Measurements from ENCODE around the gene MLN. TPM values are rescaled to one million over a fixed set of nuclear protein-coding genes. Genes with fewer than 3 reads are reported as not detected.

Gene MLN
- total and polyA plus RNA-seq, 2 of the 4 experiments (the other 2 are of a cell fraction) = not detected

DNA sequence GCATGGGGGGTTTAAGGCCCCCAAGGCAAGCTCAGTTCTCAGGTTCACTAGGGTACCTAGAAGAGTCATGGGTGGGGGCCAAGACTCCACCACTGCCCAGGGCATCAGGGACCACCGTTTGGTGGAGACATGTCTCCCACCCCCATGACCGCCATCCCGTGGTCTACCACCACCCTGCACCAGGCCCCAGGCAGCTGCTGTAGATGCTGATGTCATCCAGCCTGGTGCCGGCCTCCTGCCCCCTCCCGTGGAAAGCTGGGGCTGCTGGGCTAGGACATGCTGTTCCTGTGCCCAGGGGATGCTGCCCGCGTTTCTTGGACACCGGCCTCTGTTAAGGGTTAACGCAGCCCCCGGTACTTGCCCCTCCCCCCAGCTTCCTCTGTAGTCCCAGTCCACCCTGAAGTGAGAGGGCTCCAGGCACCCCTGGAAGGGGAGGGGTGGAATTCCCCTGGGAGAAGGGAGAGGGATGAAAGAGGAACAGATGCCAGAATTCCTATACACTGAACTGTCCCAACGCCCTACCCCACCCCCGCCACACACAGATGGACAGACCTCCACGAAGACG is 57.7 kb downstream of the MLN start:
- peak; percentile 74 for ATAC-seq (ENCODE audit: low read depth)
- POLR2A ChIA-PET (ENCODE audit: unreplicated experiment) = no interaction called here

More for the DNA sequence above, 57.7 kb downstream of the MLN start:
- Histone ChIP-seq H4K20me1 (ENCODE audit: insufficient read depth, low read length) (peaks cover 3% of the 10 kb centered on the region; the same call in 1 of the 2 replicates), H2BK120ac (ENCODE audit: low read depth, low read length) (peak overlapping the region; percentile 96), H3K27me3 (ENCODE audit: control insufficient read depth, insufficient read depth, low read length) (peaks cover 6% of the 10 kb centered on the region; the same call in 1 of the 2 replicates), H4K8ac (ENCODE audit: low read depth in 2 of 2, low read length in 2 of 2) (peak overlapping the region; percentile 77 to 96; a peak in 3 of 4 replicates), H2BK20ac (ENCODE audit: low read depth, low read length) (peak overlapping the region; percentile 87), H3K9me3 (ENCODE audit: control insufficient read depth, insufficient read depth, low read length) (no peaks in the 10 kb centered on the region), H3K4me2 (ENCODE audit: low read depth, low read length) (peak overlapping the region; percentile 50), H2AK9ac (replicated peaks; ENCODE audit: low read depth, low read length, poor library complexity) (peak overlapping the region; percentile 92), H3K18ac (ENCODE audit: low read depth, low read length) (peak overlapping the region; percentile 76), H3K27ac (ENCODE audit: insufficient read depth, low read length) (peak overlapping the region; percentile 30), H3K36me3 (ENCODE audit: control insufficient read depth, insufficient read depth, low read length) (no peaks in the 10 kb centered on the region), H2AFZ (replicated peaks; ENCODE audit: low read length, poor library complexity) (peak overlapping the region; percentile 86), H3K14ac (replicated peaks; ENCODE audit: low read depth, low read length) (peak overlapping the region; percentile 94), H4K5ac (ENCODE audit: low read depth, low read length) (peak overlapping the region; percentile 46), H3K23ac (ENCODE audit: low read depth, low read length) (peak overlapping the region; percentile 74), H2BK5ac (ENCODE audit: low read depth, low read length, poor library complexity, severe bottlenecking) (peak overlapping the region; percentile 65), H2BK15ac (ENCODE audit: low read depth, low read length) (peak overlapping the region; percentile 95; the same call in 2 of the 3 replicates), H3K4me3 (ENCODE audit: insufficient read depth, low read depth, low read length) (no peak overlapping the region), H3K4me1 (ENCODE audit: control insufficient read depth, insufficient read depth, low read length) (peaks cover 29% of the 10 kb centered on the region), H2AK5ac (ENCODE audit: low read depth, low read length) (peak overlapping the region; percentile 88), H3K56ac (ENCODE audit: extremely low read depth, insufficient read depth, low read length) (no peak overlapping the region), H3K4ac (ENCODE audit: low read depth, low read length) (peak overlapping the region; percentile 92), H4K91ac (ENCODE audit: insufficient read depth, low read depth, low read length) (peak overlapping the region; percentile 91), H3K9ac (ENCODE audit: low read depth, low read length) (no peak overlapping the region; the same call in none of the 2 replicates), H3K79me1 (ENCODE audit: low read depth in 1 of 2, low read length in 2 of 2) (no peaks in the 10 kb centered on the region; a peak in 1 of 4 replicates), H3K9me1 (ENCODE audit: insufficient read depth, low read length) (peaks cover 10% of the 10 kb centered on the region)
- peak; percentile 61 for DNase-seq
- in situ Hi-C loops (cut with MboI; ENCODE audit: low sequenced_read_pairs) (no loop called here), intact Hi-C loops (cut with micrococcal nuclease) (no loop called here), dilution Hi-C loops (cut with HindIII; ENCODE audit: low sequenced_read_pairs, unreplicated experiment) (no loop called here)
- CTCF ChIA-PET = interaction anchor here (0.7 to 5.0 kb wide), 5 partner anchors 15 to 409 kb away, joined by 3 to 29 read pairs (median 10); no protein-coding TSS in a partner anchor
- WGBS, 2 experiments (ENCODE audit: extremely low coverage in 2 of 2, insufficient read length in 1 of 2) = 14% methylated on average over 5 of the region's 14 CpGs; no CpG with 5 or more reads in 1 of the 2 experiments
- BruUV-seq (replicated peaks) = no TSS peak
- TF ChIP-seq NFE2L2 (IDR thresholded peaks at IDR 0.05; ENCODE audit: low read depth, low read length) (peak; percentile 21; the same call in 1 of the 2 replicates), RFX5 (IDR thresholded peaks at IDR 0.05; ENCODE audit: low read depth, low read length) (no peak), MAZ (IDR thresholded peaks at IDR 0.05; ENCODE audit: borderline replicate concordance, low read depth, low read length) (peak; percentile 88; the same call in 1 of the 2 replicates)
- TF ChIP-seq, protein P1, sequence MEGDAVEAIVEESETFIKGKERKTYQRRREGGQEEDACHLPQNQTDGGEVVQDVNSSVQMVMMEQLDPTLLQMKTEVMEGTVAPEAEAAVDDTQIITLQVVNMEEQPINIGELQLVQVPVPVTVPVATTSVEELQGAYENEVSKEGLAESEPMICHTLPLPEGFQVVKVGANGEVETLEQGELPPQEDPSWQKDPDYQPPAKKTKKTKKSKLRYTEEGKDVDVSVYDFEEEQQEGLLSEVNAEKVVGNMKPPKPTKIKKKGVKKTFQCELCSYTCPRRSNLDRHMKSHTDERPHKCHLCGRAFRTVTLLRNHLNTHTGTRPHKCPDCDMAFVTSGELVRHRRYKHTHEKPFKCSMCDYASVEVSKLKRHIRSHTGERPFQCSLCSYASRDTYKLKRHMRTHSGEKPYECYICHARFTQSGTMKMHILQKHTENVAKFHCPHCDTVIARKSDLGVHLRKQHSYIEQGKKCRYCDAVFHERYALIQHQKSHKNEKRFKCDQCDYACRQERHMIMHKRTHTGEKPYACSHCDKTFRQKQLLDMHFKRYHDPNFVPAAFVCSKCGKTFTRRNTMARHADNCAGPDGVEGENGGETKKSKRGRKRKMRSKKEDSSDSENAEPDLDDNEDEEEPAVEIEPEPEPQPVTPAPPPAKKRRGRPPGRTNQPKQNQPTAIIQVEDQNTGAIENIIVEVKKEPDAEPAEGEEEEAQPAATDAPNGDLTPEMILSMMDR (conservative IDR thresholded peaks at IDR 0.05; ENCODE audit: low read depth, low read length) = 0 out of 2 replicates have a peak, but pooled peaks have one; percentile 16
